Thyroid gland (tissue), 4 donors: ENCODE data around the gene COL9A3.

ENCODE experiments used
- CTCF ChIP-seq, 6 experiments: fragments of 200-600 bp in 3 of 6; fragments of 450-650 bp in 3 of 6; sonication (generic) in 3 of 6; IDR thresholded peaks; one replicate each; pipeline ENCODE4 v1.5.1; 2016 to 2019; ENCODE audit warnings: antibody characterized with exemption in 6 of 6, mild to moderate bottlenecking in 2 of 6, inconsistent platforms in 1 of 6, moderate library complexity in 1 of 6
- POLR2A ChIP-seq, 2 donors: fragments of 450-650 bp; IDR thresholded peaks; one replicate each; pipeline ENCODE4 v1.6.1; 2017; ENCODE audit warnings: antibody characterized with exemption in 2 of 2, mild to moderate bottlenecking in 2 of 2, moderate library complexity in 1 of 2

DNA sequence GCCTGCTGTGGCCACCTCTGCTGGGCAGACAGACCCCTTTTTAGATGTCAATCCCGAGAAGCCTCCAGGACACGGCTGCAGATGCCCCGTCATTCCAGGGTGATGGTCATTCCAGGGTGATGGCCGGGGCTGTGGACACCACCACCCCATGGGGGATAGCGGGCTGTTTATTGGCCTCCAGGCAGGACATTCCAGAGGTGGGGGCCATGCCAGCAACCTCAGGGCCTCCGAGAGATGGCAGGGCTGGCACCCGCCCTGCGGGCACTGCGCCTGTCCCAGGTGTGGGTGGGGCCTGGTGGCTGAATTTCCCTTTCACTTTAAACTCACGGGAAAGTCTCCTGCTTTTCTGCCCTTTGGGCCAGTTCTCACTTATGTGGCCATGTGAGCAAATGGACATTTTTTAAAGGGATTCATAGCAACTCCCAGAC is 14.5 kb downstream of the COL9A3 start:
- TF ChIP-seq POLR2A (IDR thresholded peaks at IDR 0.05), result no peak
- TF ChIP-seq CTCF (IDR thresholded peaks at IDR 0.05), result no peak
